ENCODE measurements around the gene VPS13A. TPM values are rescaled to one million over a fixed set of nuclear protein-coding genes. Genes with fewer than 3 reads are reported as not detected.
A peak's percentile ranks its signal among the peaks of the same experiment; 100 is the strongest.

The VPS13A gene
- total RNA-seq, 1 experiment from 2014 or later, result 32.2 TPM

DNA sequence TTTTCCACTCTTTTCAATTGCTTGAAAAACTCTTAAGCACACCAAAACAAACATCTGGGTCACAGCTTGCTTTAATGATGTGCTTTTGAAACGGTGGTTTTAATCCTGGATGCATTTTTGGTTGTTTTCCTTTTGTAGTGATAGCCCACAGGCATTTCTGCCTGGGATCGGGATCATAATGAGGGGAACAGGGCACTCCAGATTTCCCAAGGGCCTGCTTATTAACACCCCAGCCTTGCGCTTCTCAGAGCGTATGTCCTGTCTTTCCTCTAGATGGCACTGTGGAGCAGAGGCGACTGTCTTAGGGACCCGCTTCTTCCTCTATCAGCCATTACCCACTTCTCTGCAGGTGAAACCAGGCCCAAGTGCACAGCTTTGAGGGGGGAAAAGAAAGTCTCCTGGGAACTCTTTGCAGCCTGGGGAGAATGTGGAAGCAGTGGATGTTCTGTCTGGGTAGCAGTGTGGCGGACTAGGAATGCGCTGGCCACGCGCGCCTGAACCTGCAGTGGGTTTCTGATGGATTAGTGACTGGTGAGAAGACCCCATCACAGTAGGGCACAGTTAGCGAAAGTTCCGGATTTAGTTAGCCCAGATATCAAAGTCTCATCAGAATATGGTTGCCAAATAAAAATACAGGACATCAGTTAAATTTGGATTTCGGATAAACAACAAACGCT, 280.7 kb downstream of the VPS13A start:
- Histone ChIP-seq H3K27me3 (replicated peaks; ENCODE audit: insufficient read depth, low read depth, low read length, poor library complexity) (no peaks in the 10 kb centered on the region), H3K4me3 (ENCODE audit: low read depth, low read length, poor library complexity, severe bottlenecking) (no peak overlapping the region), H3K27ac (ENCODE audit: low read depth, low read length, poor library complexity, severe bottlenecking) (peak overlapping the region; percentile 70), H3K9me3 (ENCODE audit: low read depth, low read length, poor library complexity, severe bottlenecking) (no peaks in the 10 kb centered on the region), H3K36me3 (ENCODE audit: insufficient read depth, low read length, poor library complexity, severe bottlenecking) (no peaks in the 10 kb centered on the region), H3K4me1 (ENCODE audit: insufficient read depth, low read length, poor library complexity, severe bottlenecking) (peaks cover 20% of the 10 kb centered on the region)
- TF ChIP-seq, protein P1, sequence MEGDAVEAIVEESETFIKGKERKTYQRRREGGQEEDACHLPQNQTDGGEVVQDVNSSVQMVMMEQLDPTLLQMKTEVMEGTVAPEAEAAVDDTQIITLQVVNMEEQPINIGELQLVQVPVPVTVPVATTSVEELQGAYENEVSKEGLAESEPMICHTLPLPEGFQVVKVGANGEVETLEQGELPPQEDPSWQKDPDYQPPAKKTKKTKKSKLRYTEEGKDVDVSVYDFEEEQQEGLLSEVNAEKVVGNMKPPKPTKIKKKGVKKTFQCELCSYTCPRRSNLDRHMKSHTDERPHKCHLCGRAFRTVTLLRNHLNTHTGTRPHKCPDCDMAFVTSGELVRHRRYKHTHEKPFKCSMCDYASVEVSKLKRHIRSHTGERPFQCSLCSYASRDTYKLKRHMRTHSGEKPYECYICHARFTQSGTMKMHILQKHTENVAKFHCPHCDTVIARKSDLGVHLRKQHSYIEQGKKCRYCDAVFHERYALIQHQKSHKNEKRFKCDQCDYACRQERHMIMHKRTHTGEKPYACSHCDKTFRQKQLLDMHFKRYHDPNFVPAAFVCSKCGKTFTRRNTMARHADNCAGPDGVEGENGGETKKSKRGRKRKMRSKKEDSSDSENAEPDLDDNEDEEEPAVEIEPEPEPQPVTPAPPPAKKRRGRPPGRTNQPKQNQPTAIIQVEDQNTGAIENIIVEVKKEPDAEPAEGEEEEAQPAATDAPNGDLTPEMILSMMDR (conservative IDR thresholded peaks at IDR 0.05; ENCODE audit: low read depth, low read length), result peak; percentile 94
- no peak for TF ChIP-seq EZH2 (IDR thresholded peaks at IDR 0.05; ENCODE audit: borderline replicate concordance, low read depth, low read length, poor library complexity, severe bottlenecking)
- CTCF ChIA-PET, result interaction anchor here (0.6 to 2.8 kb wide), 8 partner anchors 13 to 293 kb away, joined by 3 to 11 read pairs (median 5); no protein-coding TSS in a partner anchor
- DNase-seq (ENCODE audit: low spot score), result peak; percentile 94
- POLR2A ChIA-PET (ENCODE audit: low non-redundant PET), result no interaction called here
- no TSS peak for BruUV-seq (replicated peaks)
- intact Hi-C loops (cut with micrococcal nuclease; ENCODE audit: unreplicated experiment), result loop anchor here (1.0 to 5.0 kb wide), 5 partner anchors 31 to 664 kb away; no protein-coding TSS in a partner anchor

DNA sequence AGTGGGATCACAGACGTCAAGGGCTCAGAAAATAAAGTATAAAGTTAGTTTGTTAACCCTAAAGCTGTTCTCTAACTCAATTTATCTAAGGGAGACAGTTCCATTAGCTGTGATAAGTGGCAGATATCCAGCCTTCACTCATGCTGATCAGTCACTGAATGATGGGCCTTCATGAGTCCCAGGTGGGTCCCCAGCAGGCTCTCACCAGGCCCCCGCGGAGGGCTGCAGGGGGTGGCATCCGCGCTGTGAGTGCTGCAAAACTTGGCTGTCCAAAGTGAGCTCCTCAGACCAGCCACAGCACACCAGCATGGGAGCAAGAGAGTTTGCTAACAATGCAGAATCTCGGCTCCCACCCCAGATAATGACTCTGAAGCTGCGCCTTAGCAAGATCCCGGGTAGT, 283.6 kb downstream of the VPS13A start:
- DNase-seq (ENCODE audit: low spot score), result no peak
- no peaks in the 10 kb centered on the region for H3K36me3 ChIP-seq (ENCODE audit: insufficient read depth, low read length, poor library complexity, severe bottlenecking)
- no TSS peak for BruUV-seq (replicated peaks)
- no peaks in the 10 kb centered on the region for H3K9me3 ChIP-seq (ENCODE audit: low read depth, low read length, poor library complexity, severe bottlenecking)
- no peak overlapping the region for H3K4me3 ChIP-seq (ENCODE audit: low read depth, low read length, poor library complexity, severe bottlenecking)
- peaks cover 20% of the 10 kb centered on the region for H3K4me1 ChIP-seq (ENCODE audit: insufficient read depth, low read length, poor library complexity, severe bottlenecking)
- POLR2A ChIA-PET (ENCODE audit: low non-redundant PET), result no interaction called here
- TF ChIP-seq EZH2 (IDR thresholded peaks at IDR 0.05; ENCODE audit: borderline replicate concordance, low read depth, low read length, poor library complexity, severe bottlenecking), result no peak
- TF ChIP-seq, protein P1 (conservative IDR thresholded peaks at IDR 0.05; ENCODE audit: low read depth, low read length), result no peak
- intact Hi-C loops (cut with micrococcal nuclease; ENCODE audit: unreplicated experiment), result no loop called here
- no peaks in the 10 kb centered on the region for H3K27me3 ChIP-seq (replicated peaks; ENCODE audit: insufficient read depth, low read depth, low read length, poor library complexity)
- no peak overlapping the region for H3K27ac ChIP-seq (ENCODE audit: low read depth, low read length, poor library complexity, severe bottlenecking)
- CTCF ChIA-PET, result no interaction called here

DNA sequence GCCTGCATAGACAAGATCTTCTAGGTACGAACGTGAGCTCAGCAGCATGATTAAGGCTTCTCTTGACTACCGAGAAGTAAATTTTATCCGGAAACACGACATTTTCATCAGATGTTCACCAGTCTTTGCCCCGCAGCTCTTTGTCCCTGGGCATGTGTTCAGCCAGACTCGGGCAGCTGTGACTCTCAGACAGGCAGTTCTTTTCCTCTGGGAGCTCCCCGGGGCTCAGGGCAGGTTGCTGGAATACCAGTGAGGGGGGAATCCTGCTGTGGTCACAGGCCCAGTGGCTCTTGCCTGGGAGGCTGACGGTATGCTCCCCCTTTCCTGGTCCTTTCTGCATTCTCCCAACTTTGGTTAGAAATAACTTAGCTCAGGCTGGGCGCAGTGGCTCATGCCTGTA, 284.7 kb downstream of the VPS13A start:
- CTCF ChIA-PET, result no interaction called here
- H3K27me3 ChIP-seq (replicated peaks; ENCODE audit: insufficient read depth, low read depth, low read length, poor library complexity), result no peaks in the 10 kb centered on the region
- BruUV-seq (replicated peaks), result no TSS peak
- no peaks in the 10 kb centered on the region for H3K9me3 ChIP-seq (ENCODE audit: low read depth, low read length, poor library complexity, severe bottlenecking)
- H3K27ac ChIP-seq (ENCODE audit: low read depth, low read length, poor library complexity, severe bottlenecking), result no peak overlapping the region
- no peak for DNase-seq (ENCODE audit: low spot score)
- H3K36me3 ChIP-seq (ENCODE audit: insufficient read depth, low read length, poor library complexity, severe bottlenecking), result no peaks in the 10 kb centered on the region
- intact Hi-C loops (cut with micrococcal nuclease; ENCODE audit: unreplicated experiment), result no loop called here
- peaks cover 18% of the 10 kb centered on the region for H3K4me1 ChIP-seq (ENCODE audit: insufficient read depth, low read length, poor library complexity, severe bottlenecking)
- no peak overlapping the region for H3K4me3 ChIP-seq (ENCODE audit: low read depth, low read length, poor library complexity, severe bottlenecking)
- POLR2A ChIA-PET (ENCODE audit: low non-redundant PET), result no interaction called here
- no peak for TF ChIP-seq EZH2 (IDR thresholded peaks at IDR 0.05; ENCODE audit: borderline replicate concordance, low read depth, low read length, poor library complexity, severe bottlenecking)
- TF ChIP-seq, protein P1 (conservative IDR thresholded peaks at IDR 0.05; ENCODE audit: low read depth, low read length), result no peak
